Endothelial cell of umbilical vein (primary cell): Measurements from ENCODE around the gene TJP3. TPM values are rescaled to one million over a fixed set of nuclear protein-coding genes. Genes with fewer than 3 reads are reported as not detected.

Experiments
- BruUV-seq: library from RNA; stranded (reverse); fragments of 400-500 nt; replicated peaks from 2 replicates; lab custom pipeline; 2021; lab: Mats Ljungman, UMichigan
- CTCF ChIA-PET: fragments of 300-600, 350-600 bp; sonication (Branson Sonifier 250); formaldehyde crosslinking; loops from one replicate; lab custom pipeline; 2021; ENCODE audit warnings: antibody characterized with exemption, inconsistent platforms; lab: Charles Lee
- POLR2A ChIA-PET: fragments of 300-600, 350-600 bp; sonication (Branson Sonifier 250); formaldehyde crosslinking; loops from one replicate; lab custom pipeline; 2021; ENCODE audit warnings: antibody characterized with exemption, inconsistent platforms; lab: Charles Lee
- DNase-seq: peaks from one replicate; pipeline ENCODE4 v3.0.0-alpha.2; 2011; ENCODE audit warnings: low read depth, low spot score
- FAIRE-seq: peaks from 2 replicates; lab custom pipeline; 2011; peaks lifted over from hg19 to GRCh38; lab: Jason Lieb, UNC
- H2AFZ ChIP-seq: 2 replicates; pipeline ENCODE4 v1.6.0; 2012; ENCODE audit warnings: low read depth, low read length, control low read depth, inconsistent platforms
- H3K27ac ChIP-seq: 2 replicates; pipeline ENCODE4 v1.5.1; 2011; ENCODE audit warnings: low read depth, mild to moderate bottlenecking, control low read depth, low read length, moderate library complexity; ENCODE audit not compliant: insufficient read depth
- H3K27me3 ChIP-seq, 2 experiments: 2 replicates each; pipeline versions ENCODE4 v1.6.0 to v1.6.1; 2011; ENCODE audit warnings: low read length in 2 of 2, mixed read lengths in 1 of 2; ENCODE audit not compliant: control insufficient read depth in 2 of 2, insufficient read depth in 2 of 2
- H3K36me3 ChIP-seq, 2 experiments: 2 replicates in 1 of 2; 3 replicates in 1 of 2; pipeline ENCODE4 v1.5.1; 2011; ENCODE audit warnings: low read length in 2 of 2, mild to moderate bottlenecking in 1 of 2, moderate library complexity in 1 of 2; ENCODE audit not compliant: control insufficient read depth in 2 of 2, insufficient read depth in 2 of 2; ENCODE audit errors: extremely low read depth in 1 of 2
- H3K4me1 ChIP-seq: 3 replicates; pipeline ENCODE4 v1.5.1; 2011; ENCODE audit warnings: mild to moderate bottlenecking, low read length; ENCODE audit not compliant: control insufficient read depth, insufficient read depth; ENCODE audit errors: extremely low read depth
- H3K4me2 ChIP-seq: 2 replicates; pipeline ENCODE4 v1.6.1; 2011; ENCODE audit warnings: low read length, control low read depth, mixed read lengths; ENCODE audit not compliant: insufficient read depth
- H3K4me3 ChIP-seq, 3 experiments: fragments of 200-600 bp in 1 of 3; sonication (generic), shearing (Covaris generic) in 1 of 3; replicated peaks in 1 of 3; 2 replicates each; pipeline ENCODE4 v1.5.1; 2011 to 2016; ENCODE audit warnings: control low read depth in 3 of 3, low read length in 3 of 3, mild to moderate bottlenecking in 2 of 3, inconsistent platforms in 1 of 3, low read depth in 1 of 3, moderate library complexity in 1 of 3; ENCODE audit not compliant: insufficient read depth in 1 of 3
- H3K79me2 ChIP-seq: 2 replicates; pipeline ENCODE4 v1.6.0; 2012; ENCODE audit warnings: low read length, inconsistent platforms; ENCODE audit not compliant: control insufficient read depth, insufficient read depth
- H3K9ac ChIP-seq: replicated peaks from 2 replicates; pipeline ENCODE3; 2011; ENCODE audit warnings: low read length, control low read depth; ENCODE audit not compliant: insufficient read depth; ENCODE audit errors: extremely low read depth
- H3K9me1 ChIP-seq: replicated peaks from 3 replicates; pipeline ENCODE4 v1.6.0; 2011; ENCODE audit warnings: mild to moderate bottlenecking, low read length; ENCODE audit not compliant: control insufficient read depth, insufficient read depth; ENCODE audit errors: extremely low read depth
- H3K9me3 ChIP-seq: replicated peaks from 2 replicates; pipeline ENCODE4 v1.5.1; 2012; ENCODE audit warnings: low read length, inconsistent platforms; ENCODE audit not compliant: control insufficient read depth, insufficient read depth
- H4K20me1 ChIP-seq: replicated peaks from 2 replicates; pipeline ENCODE3; 2011; ENCODE audit warnings: mild to moderate bottlenecking, low read length; ENCODE audit not compliant: control insufficient read depth, insufficient read depth; ENCODE audit errors: extremely low read depth
- CTCF ChIP-seq, 2 donors: IDR thresholded peaks; 1 replicate in 1 of 2; 2 replicates in 1 of 2; pipeline ENCODE4 v1.5.1; 2011; ENCODE audit warnings: low read length in 2 of 2, mild to moderate bottlenecking in 2 of 2, moderate library complexity in 2 of 2, control low read depth in 1 of 2, inconsistent platforms in 1 of 2, low read depth in 1 of 2; ENCODE audit not compliant: insufficient read depth in 1 of 2; ENCODE audit errors: extremely low read depth in 1 of 2
- EZH2 ChIP-seq: IDR thresholded peaks from 2 replicates; pipeline ENCODE4 v1.6.1; 2012; ENCODE audit warnings: borderline replicate concordance, low read depth, mild to moderate bottlenecking, moderate library complexity, low read length, inconsistent platforms; ENCODE audit not compliant: severe bottlenecking
- FOS ChIP-seq: IDR thresholded peaks from 2 replicates; pipeline ENCODE4 v1.6.1; 2011; ENCODE audit warnings: mild to moderate bottlenecking, low read length, moderate library complexity, borderline replicate concordance; ENCODE audit not compliant: insufficient read depth
- GATA2 ChIP-seq: IDR thresholded peaks from 2 replicates; pipeline ENCODE4 v1.7.0; 2011; ENCODE audit warnings: low read depth, mild to moderate bottlenecking, moderate library complexity, mixed read lengths, low read length; ENCODE audit not compliant: insufficient read length, insufficient read depth
- JUN ChIP-seq: IDR thresholded peaks from 2 replicates; pipeline ENCODE4 v1.6.1; 2011; ENCODE audit warnings: borderline replicate concordance, low read depth; ENCODE audit not compliant: insufficient read length, insufficient read depth
- MAX ChIP-seq: IDR thresholded peaks from 2 replicates; pipeline ENCODE4 v1.6.1; 2011; ENCODE audit not compliant: insufficient read depth, insufficient read length
- MYC ChIP-seq: IDR thresholded peaks from one replicate; pipeline ENCODE4 v1.6.1; 2011; ENCODE audit warnings: mild to moderate bottlenecking, low read depth, low read length
- POLR2A ChIP-seq: IDR thresholded peaks from 2 replicates; pipeline ENCODE4 v1.6.1; 2012; ENCODE audit warnings: low read depth, mild to moderate bottlenecking, control low read depth, low read length
- POLR2AphosphoS5 ChIP-seq: IDR thresholded peaks from 2 replicates; pipeline ENCODE4 v1.6.1; 2012; ENCODE audit warnings: low read depth, mild to moderate bottlenecking, control low read depth, low read length, moderate library complexity; ENCODE audit not compliant: insufficient read depth
- dilution Hi-C: fragments of 300-500 bp; cut with MboI; formaldehyde crosslinking; loops from one replicate; pipeline ENCODE4 v1.15.0; 2019; ENCODE audit warnings: low sequenced_read_pairs; ENCODE audit not compliant: extremely low pct_ligation_motif_present
- intact Hi-C: fragments of 100-400 bp; cut with micrococcal nuclease; formaldehyde crosslinking; loops from one replicate; pipeline ENCODE4 v1.10.0; 2022
- polyA plus RNA-seq, 4 experiments: library from polyadenylated mRNA; depleted of rRNA in 3 of 4; stranded (reverse) in 3 of 4; unstranded in 1 of 4; fragments of >200 nt; gene quantifications; 2 replicates each; pipeline versions ENCODE4 v1.2.1 to v1.2.3, GENCODE V29; 2011 to 2012; ENCODE audit warnings: missing spikeins in 1 of 4
- total RNA-seq: library from RNA; stranded (reverse); gene quantifications from 2 replicates; pipeline ENCODE4 v1.2.3, GENCODE V29; 2021

Gene TJP3
- total and polyA plus RNA-seq, 2 donors (not counting 3 experiments of a cell fraction or from before 2014, with no cell fraction given) = 0.10 TPM; not detected in 1

GRCh38 chr19:3781603-3782002 is 73.4 kb downstream of the TJP3 start:
- H4K20me1 ChIP-seq = no peaks in the 10 kb centered on the region
- no peaks in the 10 kb centered on the region for H3K4me1 ChIP-seq
- H3K4me3 ChIP-seq = no peak overlapping the region
- BruUV-seq = no TSS peak
- H3K9ac ChIP-seq = no peak overlapping the region
- H3K4me2 ChIP-seq = no peak overlapping the region
- H3K27ac ChIP-seq = no peak overlapping the region
- no peaks in the 10 kb centered on the region for H3K36me3 ChIP-seq
- ChIA-PET CTCF (no interaction called here), POLR2A (no interaction called here)
- DNase-seq (no peak), FAIRE-seq (no peak)
- no peaks in the 10 kb centered on the region for H3K79me2 ChIP-seq
- dilution Hi-C loops (no loop called here), intact Hi-C loops (no loop called here)
- no peak overlapping the region for H2AFZ ChIP-seq
- TF ChIP-seq GATA2 = no peak
- TF ChIP-seq MAX = no peak
- no peak for TF ChIP-seq MYC
- no peak for TF ChIP-seq POLR2A
- TF ChIP-seq EZH2 = no peak
- no peak for TF ChIP-seq JUN
- TF ChIP-seq CTCF (IDR thresholded peaks at IDR 0.05; ENCODE audit: extremely low read depth in 1 of 2, insufficient read depth in 1 of 2, low read depth in 1 of 2, low read length in 2 of 2) = no peak
- TF ChIP-seq POLR2AphosphoS5 = no peak
- no peak for TF ChIP-seq FOS
- peaks cover 8 to 9% of the 10 kb centered on the region in 2 experiments for H3K27me3 ChIP-seq
- peaks cover 2% of the 10 kb centered on the region for H3K9me3 ChIP-seq
- H3K9me1 ChIP-seq = no peaks in the 10 kb centered on the region
